Neural cell (in vitro differentiated cells): ENCODE data around the gene ATG7. TPM values are rescaled to one million over a fixed set of nuclear protein-coding genes. Genes with fewer than 3 reads are reported as not detected.

ENCODE experiments used
- H2AFZ ChIP-seq: fragments of 200-600, 300-800 bp; sonication (generic), shearing (Covaris generic); 2 replicates; pipeline ENCODE4 v1.6.0; 2014; ENCODE audit warnings: low read depth, mild to moderate bottlenecking, antibody characterized with exemption, low read length, moderate library complexity
- H3F3A ChIP-seq: fragments of 200-600 bp; shearing (Covaris generic); 2 replicates; pipeline ENCODE4 v1.6.1; 2016; ENCODE audit warnings: mild to moderate bottlenecking, moderate library complexity, mixed read lengths, antibody characterized with exemption, low read length; ENCODE audit not compliant: insufficient read depth, poor library complexity, severe bottlenecking
- H3K27ac ChIP-seq: fragments of 200-600, 300-800 bp; sonication (generic), shearing (Covaris generic); 2 replicates; pipeline ENCODE4 v1.5.1; 2014; ENCODE audit warnings: mild to moderate bottlenecking, low read length, moderate library complexity
- H3K27me3 ChIP-seq: fragments of 300-800, 200-600 bp; sonication (generic), shearing (Covaris generic); 2 replicates; pipeline ENCODE4 v1.6.0; 2014; ENCODE audit warnings: mild to moderate bottlenecking, low read depth, low read length, moderate library complexity; ENCODE audit not compliant: insufficient read depth
- H3K36me3 ChIP-seq: fragments of 300-800, 200-600 bp; sonication (generic), shearing (Covaris generic); 2 replicates; pipeline ENCODE4 v1.5.1; 2014; ENCODE audit warnings: mild to moderate bottlenecking, antibody characterized with exemption, low read length, moderate library complexity; ENCODE audit not compliant: insufficient read depth
- H3K4me2 ChIP-seq: fragments of 300-800, 200-600 bp; sonication (generic), shearing (Covaris generic); 2 replicates; pipeline ENCODE4 v1.6.0; 2014; ENCODE audit warnings: mild to moderate bottlenecking, low read length
- H3K4me3 ChIP-seq: fragments of 300-800, 200-600 bp; sonication (generic), shearing (Covaris generic); 2 replicates; pipeline ENCODE4 v1.5.1; 2014; ENCODE audit warnings: mild to moderate bottlenecking, low read length, moderate library complexity
- H3K79me2 ChIP-seq: fragments of 200-600 bp; shearing (Covaris generic); replicated peaks from 2 replicates; pipeline ENCODE4 v1.6.0; 2014; ENCODE audit warnings: mild to moderate bottlenecking, low read length, moderate library complexity; ENCODE audit not compliant: insufficient read depth
- H3K9ac ChIP-seq: fragments of 300-800, 200-600 bp; sonication (generic), shearing (Covaris generic); 2 replicates; pipeline ENCODE4 v1.6.1; 2016; ENCODE audit warnings: mild to moderate bottlenecking, low read length, mixed read lengths
- H3K9me2 ChIP-seq: fragments of 200-600 bp; shearing (Covaris generic); 2 replicates; pipeline ENCODE4 v1.6.1; 2016; ENCODE audit warnings: mild to moderate bottlenecking, low read length, mixed read lengths; ENCODE audit not compliant: insufficient read depth
- H3K9me3 ChIP-seq: fragments of 200-600, 300-800 bp; sonication (generic), shearing (Covaris generic); 2 replicates; pipeline ENCODE4 v1.6.1; 2016; ENCODE audit warnings: mild to moderate bottlenecking, mixed run types, low read length, moderate library complexity, mixed read lengths
- H4K20me1 ChIP-seq: fragments of 200-600 bp; shearing (Covaris generic); 2 replicates; pipeline ENCODE4 v1.6.1; 2016; ENCODE audit warnings: mild to moderate bottlenecking, mixed run types; ENCODE audit not compliant: insufficient read depth
- EP300 ChIP-seq: fragments of 450-650 bp; conservative IDR thresholded peaks from 2 replicates; pipeline ENCODE4 v1.6.1; 2014; ENCODE audit warnings: antibody characterized with exemption, mild to moderate bottlenecking, moderate library complexity; ENCODE audit not compliant: poor library complexity, severe bottlenecking
- EZH2 ChIP-seq: fragments of 200-600, 300-800 bp; shearing (Covaris generic), sonication (generic); IDR thresholded peaks from 2 replicates; pipeline ENCODE4 v1.6.1; 2014; ENCODE audit warnings: antibody characterized with exemption, low read length, borderline replicate concordance, mild to moderate bottlenecking; ENCODE audit not compliant: insufficient read depth, poor library complexity, severe bottlenecking
- MXI1 ChIP-seq: fragments of 450-650 bp; conservative IDR thresholded peaks from 2 replicates; pipeline ENCODE4 v1.6.1; 2014; ENCODE audit warnings: antibody characterized with exemption, mild to moderate bottlenecking; ENCODE audit not compliant: poor library complexity, severe bottlenecking
- POLR2AphosphoS5 ChIP-seq: IDR thresholded peaks from 2 replicates; pipeline ENCODE4 v1.6.1; 2012
- RAD21 ChIP-seq: fragments of 450-650 bp; conservative IDR thresholded peaks from 2 replicates; pipeline ENCODE4 v1.6.1; 2014; ENCODE audit warnings: antibody characterized with exemption, mild to moderate bottlenecking, moderate library complexity
- SMC3 ChIP-seq: fragments of 450-650 bp; conservative IDR thresholded peaks from 2 replicates; pipeline ENCODE4 v1.6.1; 2014; ENCODE audit warnings: antibody characterized with exemption, mild to moderate bottlenecking, moderate library complexity; ENCODE audit not compliant: poor library complexity
- TAF1 ChIP-seq: IDR thresholded peaks from 2 replicates; pipeline ENCODE4 v1.6.1; 2012; ENCODE audit warnings: low read depth
- polyA plus RNA-seq: library from polyadenylated mRNA; depleted of rRNA; stranded (reverse); fragments of >200 nt; gene quantifications from 2 replicates; pipeline ENCODE4 v1.2.3, GENCODE V29; 2014
- TF ChIP-seq, protein P1 (sequence below): IDR thresholded peaks from 2 replicates; pipeline ENCODE4 v1.6.1; 2012; ENCODE audit warnings: borderline replicate concordance
- TF ChIP-seq, protein P2 (sequence below): fragments of 450-650 bp; IDR thresholded peaks from 2 replicates; pipeline ENCODE4 v1.5.1; 2014; ENCODE audit warnings: antibody characterized with exemption, mild to moderate bottlenecking, moderate library complexity; ENCODE audit not compliant: poor library complexity, severe bottlenecking

The ATG7 gene
- polyA plus RNA-seq, 1 donor from 2014 or later, result 28.8 TPM

DNA sequence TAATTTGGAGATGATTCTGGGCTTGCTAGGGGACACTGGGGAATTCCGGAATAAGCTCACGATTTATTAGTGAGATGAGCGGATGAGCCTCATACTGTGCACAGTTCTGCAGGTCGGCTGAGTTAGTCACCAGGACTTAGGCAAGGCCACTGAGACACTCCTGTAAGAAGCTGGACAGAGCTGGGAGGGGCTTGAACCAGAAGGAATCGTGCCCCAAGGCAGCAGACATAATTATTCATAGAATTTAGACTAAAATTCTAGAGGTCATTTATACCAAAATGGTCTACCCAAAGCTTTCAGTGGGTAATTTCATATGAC is 250.2 kb downstream of the ATG7 start:
- Histone ChIP-seq H3K9ac (no peak overlapping the region), H4K20me1 (no peaks in the 10 kb centered on the region), H3K27ac (no peak overlapping the region), H3K4me3 (no peak overlapping the region), H3K9me3 (no peaks in the 10 kb centered on the region), H2AFZ (no peak overlapping the region), H3K9me2 (no peaks in the 10 kb centered on the region), H3F3A (no peaks in the 10 kb centered on the region), H3K79me2 (no peaks in the 10 kb centered on the region), H3K4me2 (no peak overlapping the region), H3K27me3 (no peaks in the 10 kb centered on the region), H3K36me3 (no peaks in the 10 kb centered on the region)
- TF ChIP-seq EP300 (no peak), MXI1 (no peak), TAF1 (no peak), RAD21 (no peak), POLR2AphosphoS5 (no peak), EZH2 (no peak), SMC3 (no peak)
- TF ChIP-seq, protein P1, sequence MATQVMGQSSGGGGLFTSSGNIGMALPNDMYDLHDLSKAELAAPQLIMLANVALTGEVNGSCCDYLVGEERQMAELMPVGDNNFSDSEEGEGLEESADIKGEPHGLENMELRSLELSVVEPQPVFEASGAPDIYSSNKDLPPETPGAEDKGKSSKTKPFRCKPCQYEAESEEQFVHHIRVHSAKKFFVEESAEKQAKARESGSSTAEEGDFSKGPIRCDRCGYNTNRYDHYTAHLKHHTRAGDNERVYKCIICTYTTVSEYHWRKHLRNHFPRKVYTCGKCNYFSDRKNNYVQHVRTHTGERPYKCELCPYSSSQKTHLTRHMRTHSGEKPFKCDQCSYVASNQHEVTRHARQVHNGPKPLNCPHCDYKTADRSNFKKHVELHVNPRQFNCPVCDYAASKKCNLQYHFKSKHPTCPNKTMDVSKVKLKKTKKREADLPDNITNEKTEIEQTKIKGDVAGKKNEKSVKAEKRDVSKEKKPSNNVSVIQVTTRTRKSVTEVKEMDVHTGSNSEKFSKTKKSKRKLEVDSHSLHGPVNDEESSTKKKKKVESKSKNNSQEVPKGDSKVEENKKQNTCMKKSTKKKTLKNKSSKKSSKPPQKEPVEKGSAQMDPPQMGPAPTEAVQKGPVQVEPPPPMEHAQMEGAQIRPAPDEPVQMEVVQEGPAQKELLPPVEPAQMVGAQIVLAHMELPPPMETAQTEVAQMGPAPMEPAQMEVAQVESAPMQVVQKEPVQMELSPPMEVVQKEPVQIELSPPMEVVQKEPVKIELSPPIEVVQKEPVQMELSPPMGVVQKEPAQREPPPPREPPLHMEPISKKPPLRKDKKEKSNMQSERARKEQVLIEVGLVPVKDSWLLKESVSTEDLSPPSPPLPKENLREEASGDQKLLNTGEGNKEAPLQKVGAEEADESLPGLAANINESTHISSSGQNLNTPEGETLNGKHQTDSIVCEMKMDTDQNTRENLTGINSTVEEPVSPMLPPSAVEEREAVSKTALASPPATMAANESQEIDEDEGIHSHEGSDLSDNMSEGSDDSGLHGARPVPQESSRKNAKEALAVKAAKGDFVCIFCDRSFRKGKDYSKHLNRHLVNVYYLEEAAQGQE, result no peak
- TF ChIP-seq, protein P2, sequence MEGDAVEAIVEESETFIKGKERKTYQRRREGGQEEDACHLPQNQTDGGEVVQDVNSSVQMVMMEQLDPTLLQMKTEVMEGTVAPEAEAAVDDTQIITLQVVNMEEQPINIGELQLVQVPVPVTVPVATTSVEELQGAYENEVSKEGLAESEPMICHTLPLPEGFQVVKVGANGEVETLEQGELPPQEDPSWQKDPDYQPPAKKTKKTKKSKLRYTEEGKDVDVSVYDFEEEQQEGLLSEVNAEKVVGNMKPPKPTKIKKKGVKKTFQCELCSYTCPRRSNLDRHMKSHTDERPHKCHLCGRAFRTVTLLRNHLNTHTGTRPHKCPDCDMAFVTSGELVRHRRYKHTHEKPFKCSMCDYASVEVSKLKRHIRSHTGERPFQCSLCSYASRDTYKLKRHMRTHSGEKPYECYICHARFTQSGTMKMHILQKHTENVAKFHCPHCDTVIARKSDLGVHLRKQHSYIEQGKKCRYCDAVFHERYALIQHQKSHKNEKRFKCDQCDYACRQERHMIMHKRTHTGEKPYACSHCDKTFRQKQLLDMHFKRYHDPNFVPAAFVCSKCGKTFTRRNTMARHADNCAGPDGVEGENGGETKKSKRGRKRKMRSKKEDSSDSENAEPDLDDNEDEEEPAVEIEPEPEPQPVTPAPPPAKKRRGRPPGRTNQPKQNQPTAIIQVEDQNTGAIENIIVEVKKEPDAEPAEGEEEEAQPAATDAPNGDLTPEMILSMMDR, result no peak

DNA sequence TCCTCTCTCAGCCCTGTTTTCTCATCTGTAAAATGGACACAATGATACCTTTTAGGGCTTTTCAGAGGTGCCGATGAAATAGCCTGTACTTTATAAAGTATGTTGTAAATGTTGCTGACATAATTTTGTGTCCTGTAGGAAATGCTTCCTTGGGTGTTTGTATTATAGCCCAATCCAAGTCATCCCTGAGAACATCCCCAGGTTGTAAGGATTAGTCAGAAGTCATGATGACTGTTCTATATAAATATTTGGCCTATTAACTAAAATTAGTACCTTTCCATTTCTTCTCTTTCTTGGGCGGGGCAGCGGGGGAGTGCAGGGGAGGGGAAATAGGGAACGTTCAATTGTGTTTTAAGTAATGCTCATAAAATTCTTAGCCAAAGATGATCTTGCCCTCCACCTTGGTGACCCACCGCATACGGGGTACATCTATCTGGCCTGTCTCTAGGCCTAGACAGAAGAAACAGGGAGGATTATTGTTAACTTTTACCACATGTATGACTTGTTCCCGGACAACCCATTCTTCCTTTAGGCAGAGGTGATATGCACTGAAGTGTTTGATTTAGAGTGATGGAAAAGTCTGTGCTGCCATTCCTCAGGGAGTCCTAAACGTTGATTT is 250.9 kb downstream of the ATG7 start:
- Histone ChIP-seq H3K9ac (no peak overlapping the region), H3K9me2 (no peaks in the 10 kb centered on the region), H3K4me2 (no peak overlapping the region), H3K36me3 (no peaks in the 10 kb centered on the region), H3K9me3 (no peaks in the 10 kb centered on the region), H3K27ac (no peak overlapping the region), H3K79me2 (no peaks in the 10 kb centered on the region), H4K20me1 (no peaks in the 10 kb centered on the region), H3F3A (no peaks in the 10 kb centered on the region), H3K4me3 (no peak overlapping the region), H3K27me3 (no peaks in the 10 kb centered on the region), H2AFZ (no peak overlapping the region)
- TF ChIP-seq, protein P1, result no peak
- no peak for TF ChIP-seq MXI1
- TF ChIP-seq RAD21, result no peak
- no peak for TF ChIP-seq EP300
- TF ChIP-seq, protein P2, result no peak
- TF ChIP-seq TAF1, result no peak
